A172 (cell line): ENCODE data around the gene BTBD2. TPM values are rescaled to one million over a fixed set of nuclear protein-coding genes. Genes with fewer than 3 reads are reported as not detected.

Experiments used
- DNase-seq: peaks from one replicate; pipeline ENCODE4 v3.0.0-alpha.2; 2015; ENCODE audit warnings: low spot score
- total RNA-seq: library from RNA; depleted of rRNA; stranded (reverse); fragments of >200 nt; shearing (Covaris generic); gene quantifications from 2 replicates; pipeline ENCODE4 v1.2.3, GENCODE V29; 2014; rRNA removed

BTBD2 gene
- total RNA-seq, 1 experiment from 2014 or later = 60.4 TPM

DNA sequence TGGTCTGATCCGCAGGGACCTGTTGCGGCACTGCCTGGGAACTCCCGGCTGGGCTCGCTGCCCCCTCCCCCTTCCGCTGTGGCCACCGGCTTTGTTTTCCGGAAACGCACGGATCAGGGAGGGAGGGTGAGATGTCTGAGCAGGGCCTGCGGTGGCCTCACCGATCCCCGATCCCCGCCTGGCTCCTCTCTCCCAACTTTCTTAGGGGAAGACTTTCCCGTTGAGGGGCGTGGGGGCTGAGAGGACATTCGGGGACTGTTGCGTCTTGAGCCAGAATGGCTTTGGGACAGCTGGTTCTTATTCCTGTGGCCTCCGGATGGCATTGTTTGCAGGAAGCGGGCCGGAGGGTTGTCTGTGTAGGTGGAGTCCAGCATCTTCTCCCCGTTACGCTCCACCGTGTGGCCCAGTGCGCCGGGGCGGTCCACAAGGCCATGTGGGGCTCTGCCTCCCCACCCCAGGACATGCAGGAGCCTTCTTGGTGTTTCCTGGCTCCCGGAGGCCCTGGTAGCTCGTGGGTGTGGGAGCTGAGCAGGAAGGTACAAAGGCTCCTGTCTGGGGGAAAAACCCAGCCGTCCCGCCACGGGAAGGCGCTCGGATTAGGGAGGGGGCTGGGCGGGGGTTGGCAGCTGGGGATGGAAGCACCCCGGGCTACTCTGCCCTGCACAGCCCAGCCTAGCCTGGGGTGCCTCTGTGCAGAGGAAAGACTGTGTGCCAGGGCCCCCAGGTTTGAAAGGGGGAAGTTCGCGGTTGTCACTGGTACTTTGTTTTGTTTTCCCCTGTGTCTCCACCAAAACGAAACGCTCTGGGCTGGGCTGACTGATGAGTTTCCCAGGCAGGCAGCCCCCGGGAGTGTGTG is 73.2 kb downstream of the BTBD2 start:
- peak; percentile 66 for DNase-seq

DNA sequence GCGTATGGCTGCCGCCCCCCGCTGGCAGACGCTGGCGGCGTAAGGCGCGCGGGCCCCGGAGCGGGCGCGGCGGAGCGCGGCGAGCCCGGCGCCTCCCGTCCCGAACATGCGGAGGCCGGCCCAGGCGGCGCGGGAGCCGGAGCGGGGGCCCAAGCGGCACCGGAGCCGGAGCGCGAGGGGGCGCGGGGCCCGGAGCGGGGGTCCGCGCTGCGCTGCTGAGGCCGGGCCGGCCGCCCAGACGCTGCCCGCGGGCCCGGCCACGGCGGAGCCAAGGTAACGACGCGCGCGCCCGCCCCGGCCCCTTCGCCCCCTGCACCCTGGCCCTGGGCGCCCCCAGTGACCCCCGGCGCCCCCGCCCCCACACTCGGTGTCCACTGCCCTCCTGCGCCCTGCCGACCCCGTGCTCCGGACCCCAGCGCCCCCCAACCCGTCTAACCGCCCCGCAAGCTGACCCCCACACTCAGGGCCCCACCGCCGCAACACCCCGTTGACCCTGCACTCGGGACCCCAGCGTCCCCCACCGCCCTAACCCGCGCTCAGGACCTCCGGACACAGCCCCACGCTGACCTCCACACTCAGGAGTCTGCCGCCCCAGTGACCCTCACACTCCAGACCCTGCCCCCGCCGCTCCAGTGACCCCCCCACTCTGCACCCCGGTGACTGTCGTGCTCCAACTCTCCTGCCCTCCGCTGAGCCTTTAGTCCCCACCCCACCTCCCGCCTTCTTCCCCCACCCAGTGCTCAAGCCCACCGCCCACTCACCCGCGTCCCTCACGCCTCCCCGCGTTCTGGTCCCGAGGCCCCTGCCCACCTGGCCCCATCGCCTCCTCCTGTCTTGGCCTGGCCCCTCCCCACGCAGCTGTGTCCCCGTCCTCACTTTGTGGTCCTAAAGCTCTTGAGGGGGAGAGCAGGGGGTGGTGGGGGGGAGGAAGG is 74.1 kb downstream of the BTBD2 start, which contains the start of gene CSNK1G2:
Gene CSNK1G2, plus strand, starts transcription at position 27 of the 932 bp plus-strand sequence. CDS start 28,601 bp downstream, outside the sequence.
- no peak for DNase-seq

DNA sequence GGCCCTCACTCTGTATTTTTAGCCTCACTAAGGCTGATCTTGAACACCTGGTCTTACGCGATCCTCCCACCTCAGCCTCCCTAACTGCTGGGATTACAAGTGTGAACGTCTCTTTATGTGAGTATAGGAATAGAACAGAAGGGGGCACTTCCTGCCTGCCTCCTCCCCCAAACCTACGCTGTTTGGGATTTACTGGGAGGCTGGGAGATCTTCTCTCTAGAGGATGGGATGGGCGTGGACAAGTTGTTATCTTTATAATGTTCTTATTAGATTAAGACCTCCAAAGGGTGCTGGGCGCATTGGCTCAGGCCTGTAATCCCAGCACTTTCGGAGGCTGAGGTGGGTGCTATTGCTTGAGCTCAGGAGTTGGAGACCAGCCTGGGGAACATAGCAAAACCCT is 77.4 kb downstream of the BTBD2 start:
- no peak for DNase-seq

DNA sequence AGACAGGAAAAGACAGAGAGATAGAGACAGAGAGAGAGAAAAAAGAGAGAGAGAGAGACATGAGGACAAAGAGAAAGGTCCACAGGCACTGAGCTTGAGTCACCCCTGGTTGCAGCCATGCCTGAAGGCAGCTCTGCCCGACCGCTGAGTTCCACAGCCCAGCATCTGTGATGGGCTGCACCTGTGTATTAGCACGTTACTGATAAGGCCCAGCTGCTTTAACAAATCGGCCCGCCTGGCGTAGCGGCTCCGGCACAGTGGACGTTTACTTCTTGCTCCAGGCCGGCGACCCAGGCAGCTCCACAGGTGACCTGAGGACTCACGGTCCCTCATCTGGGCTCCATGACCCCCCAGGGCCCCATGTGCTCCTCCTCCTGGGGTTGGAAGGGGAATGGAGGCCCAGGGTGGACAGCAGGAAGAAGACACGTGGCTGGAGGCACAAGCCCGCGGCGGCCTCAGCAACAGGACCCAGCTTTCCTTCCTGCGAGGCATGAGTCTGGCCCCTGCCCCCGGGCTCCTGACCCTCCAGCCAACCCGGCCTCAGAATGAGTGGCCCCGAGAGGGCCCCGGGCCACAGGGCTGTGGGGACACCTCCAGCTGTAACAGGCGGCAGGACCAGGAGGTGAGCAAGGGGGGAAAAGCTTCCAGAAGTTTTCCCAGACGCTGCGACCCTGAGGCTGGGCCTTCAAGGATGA is 78.5 kb downstream of the BTBD2 start:
- no peak for DNase-seq

DNA sequence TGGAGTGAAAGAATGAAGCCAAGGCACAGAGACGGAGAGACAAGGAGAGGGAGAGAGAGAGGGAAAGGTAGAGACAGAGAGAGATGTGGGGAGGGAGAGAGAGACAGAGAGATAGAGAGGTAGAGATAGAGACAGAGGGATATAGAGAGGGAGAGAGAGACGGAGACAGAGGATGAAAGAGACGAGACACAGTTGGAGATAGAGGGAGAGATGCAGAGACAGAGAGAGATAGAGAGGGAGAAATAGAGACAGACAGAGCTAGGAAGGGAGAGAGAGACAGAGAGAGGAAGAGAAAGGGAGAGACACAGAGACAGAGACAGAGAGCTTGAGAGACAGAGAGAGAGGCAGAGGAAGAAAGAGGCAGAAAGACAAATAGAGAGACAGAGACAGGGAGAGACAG is 79.1 kb downstream of the BTBD2 start:
- no peak for DNase-seq

DNA sequence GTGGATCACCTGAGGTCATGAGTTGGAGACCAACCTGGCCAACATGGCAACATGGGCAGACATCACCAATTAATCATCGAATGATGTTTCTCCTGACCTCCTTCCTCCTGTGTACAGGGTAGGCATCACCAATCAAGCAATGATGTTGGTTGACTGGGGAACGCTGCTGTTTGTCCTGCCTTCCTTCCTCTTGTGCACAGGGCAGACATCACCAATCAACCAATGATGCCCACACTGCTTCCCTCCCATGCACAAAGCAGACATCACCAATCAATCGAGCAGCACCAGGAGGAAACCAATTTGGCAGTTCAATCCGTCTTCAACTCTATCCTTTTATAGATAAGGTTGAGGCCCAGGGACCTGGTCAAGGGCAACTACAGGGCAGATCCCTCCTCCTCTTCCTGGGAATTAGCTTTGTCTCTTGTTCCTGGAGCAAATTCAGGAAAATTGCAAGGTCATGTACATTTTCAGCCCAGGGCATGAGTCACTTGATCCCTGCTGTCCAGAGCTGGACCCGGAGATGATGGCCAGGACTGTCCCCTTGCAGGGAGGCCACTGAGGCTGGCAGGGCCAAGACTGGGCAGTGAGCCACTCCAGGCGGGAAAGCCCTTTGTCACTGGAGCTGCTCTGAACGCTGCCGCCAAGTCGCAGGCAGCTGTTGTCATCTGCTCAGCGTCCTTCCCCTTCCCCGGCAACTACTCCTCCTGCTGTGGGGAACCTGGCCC is 79.9 kb downstream of the BTBD2 start:
- DNase-seq = peak; percentile 35

Other genes with a start within 250 kb of the BTBD2 start
- gene ATP8B3, start 203.4 kb downstream of the BTBD2 start, total RNA-seq = 8.6 and 12.4 TPM in 2 replicates
- gene REXO1, start 167.2 kb downstream of the BTBD2 start, total RNA-seq = 8.0 and 30.4 TPM in 2 replicates
- 8.2 and 11.5 TPM in 2 replicates for gene KLF16, start 152.1 kb downstream of the BTBD2 start, total RNA-seq
- 72.6 and 120 TPM in 2 replicates for gene ABHD17A, start 130.2 kb downstream of the BTBD2 start, total RNA-seq
- 2.3 and 3.7 TPM in 2 replicates for gene ADAT3, start 110.3 kb downstream of the BTBD2 start, total RNA-seq
- gene SCAMP4, start 110.3 kb downstream of the BTBD2 start, total RNA-seq = 71.1 and 134 TPM in 2 replicates
- gene CSNK1G2, start 74.5 kb downstream of the BTBD2 start, total RNA-seq = 83.5 and 88.1 TPM in 2 replicates
- 40.4 and 53.8 TPM in 2 replicates for gene MKNK2, start 35.5 kb upstream of the BTBD2 start, total RNA-seq
- 17.4 and 21.5 TPM in 2 replicates for gene MOB3A, start 80.6 kb upstream of the BTBD2 start, total RNA-seq
- gene IZUMO4, start 81.2 kb upstream of the BTBD2 start, total RNA-seq = 2.7 and 2.8 TPM in 2 replicates
- gene AP3D1, start 135.9 kb upstream of the BTBD2 start, total RNA-seq = 167 and 176 TPM in 2 replicates
- gene DOT1L, start 148.2 kb upstream of the BTBD2 start, total RNA-seq = 6.5 and 6.8 TPM in 2 replicates
- gene PLEKHJ1, start 220.6 kb upstream of the BTBD2 start, total RNA-seq = 172 and 177 TPM in 2 replicates
- 41.1 and 42.9 TPM in 2 replicates for gene SF3A2, start 221.1 kb upstream of the BTBD2 start, total RNA-seq
- 8.5 and 10.0 TPM in 2 replicates for gene AMH, start 233.6 kb upstream of the BTBD2 start, total RNA-seq
- not detected in 2 replicates for gene JSRP1, start 240.7 kb upstream of the BTBD2 start, total RNA-seq